ENCODE measurements around the gene CDH15.

GRCh38 chr16:89147085-89147817, 24.3 kb upstream of the CDH15 start:
- TF ChIP-seq CTCF (IDR thresholded peaks at IDR 0.05) (no peak), POLR2A (IDR thresholded peaks at IDR 0.05) (no peak), EP300 (IDR thresholded peaks at IDR 0.05) (no peak)
